SK-N-SH treated with all-trans-retinoic acid at 6 μM for 48 hours (cell line): ENCODE measurements around the gene PLCL2.

Experiments used
- ATAC-seq: fragments of 200-7000 bp; cut with Tn5 transposase; 3 replicates; pipeline ENCODE4 v1.9.1; 2020; ENCODE audit warnings: mild to moderate bottlenecking, moderate library complexity
- BACH2 ChIP-seq: fragments of 250-450 bp; sonication (Bioruptor Pico); IDR thresholded peaks from 2 replicates; pipeline ENCODE4 v1.9.0; 2021; ENCODE audit warnings: mild to moderate bottlenecking, borderline replicate concordance
- CREB5 ChIP-seq: fragments of 250-450 bp; sonication (Bioruptor Pico); IDR thresholded peaks from 2 replicates; pipeline ENCODE4 v1.5.1; 2020; ENCODE audit warnings: low read depth, mild to moderate bottlenecking, moderate library complexity
- CSDC2 ChIP-seq: fragments of 250-450 bp; sonication (Bioruptor Pico); IDR thresholded peaks from 2 replicates; pipeline ENCODE4 v1.5.0; 2020; ENCODE audit warnings: mild to moderate bottlenecking, moderate library complexity
- CSRNP3 ChIP-seq: fragments of 250-450 bp; sonication (Bioruptor Pico); IDR thresholded peaks from 2 replicates; pipeline ENCODE4 v1.5.1; 2021; ENCODE audit warnings: mild to moderate bottlenecking, moderate library complexity
- ESRRG ChIP-seq: fragments of 250-450 bp; sonication (Bioruptor Pico); IDR thresholded peaks from 2 replicates; pipeline ENCODE4 v1.6.1; 2021; ENCODE audit warnings: mild to moderate bottlenecking
- GLIS3 ChIP-seq: fragments of 250-450 bp; sonication (Bioruptor Pico); IDR thresholded peaks from 2 replicates; pipeline ENCODE4 v1.5.0; 2020; ENCODE audit warnings: mild to moderate bottlenecking, moderate library complexity
- ISL1 ChIP-seq: fragments of 250-450 bp; sonication (Bioruptor Pico); IDR thresholded peaks from 2 replicates; pipeline ENCODE4 v2.1.2; 2022; ENCODE audit warnings: mild to moderate bottlenecking, moderate library complexity
- OSR1 ChIP-seq: fragments of 250-450 bp; sonication (Bioruptor Pico); IDR thresholded peaks from 2 replicates; pipeline ENCODE4 v1.8.0; 2022; ENCODE audit warnings: moderate library complexity, mild to moderate bottlenecking, inconsistent platforms
- PATZ1 ChIP-seq: fragments of 250-450 bp; sonication (Bioruptor Pico); IDR thresholded peaks from 2 replicates; pipeline ENCODE4 v1.8.0; 2020; ENCODE audit warnings: mild to moderate bottlenecking, moderate library complexity, borderline replicate concordance
- POU6F1 ChIP-seq: fragments of 250-450 bp; sonication (Bioruptor Pico); IDR thresholded peaks from 2 replicates; pipeline ENCODE4 v1.8.0; 2021; ENCODE audit warnings: low read depth, mild to moderate bottlenecking, moderate library complexity, borderline replicate concordance
- PPARA ChIP-seq: fragments of 250-450 bp; sonication (Bioruptor Pico); IDR thresholded peaks from 2 replicates; pipeline ENCODE4 v1.5.0; 2020; ENCODE audit warnings: mild to moderate bottlenecking, borderline replicate concordance
- RARB ChIP-seq: fragments of 250-450 bp; sonication (Bioruptor Pico); IDR thresholded peaks from 2 replicates; pipeline ENCODE4 v1.8.0; 2021; ENCODE audit warnings: mild to moderate bottlenecking, moderate library complexity
- SNAI2 ChIP-seq: fragments of 250-450 bp; sonication (Bioruptor Pico); IDR thresholded peaks from 2 replicates; pipeline ENCODE4 v1.5.0; 2020; ENCODE audit warnings: mild to moderate bottlenecking, moderate library complexity
- TCF4 ChIP-seq: fragments of 250-450 bp; sonication (Bioruptor Pico); IDR thresholded peaks from 2 replicates; pipeline ENCODE4 v1.8.0; 2021; ENCODE audit warnings: mild to moderate bottlenecking, moderate library complexity, borderline replicate concordance
- TOX ChIP-seq: fragments of 250-450 bp; sonication (Bioruptor Pico); IDR thresholded peaks from 2 replicates; pipeline ENCODE4 v1.8.0; 2021; ENCODE audit warnings: mild to moderate bottlenecking, moderate library complexity, borderline replicate concordance
- TSHZ2 ChIP-seq: fragments of 250-450 bp; sonication (Bioruptor Pico); IDR thresholded peaks from 2 replicates; pipeline ENCODE4 v1.5.0; 2020; ENCODE audit warnings: mild to moderate bottlenecking, moderate library complexity
- ZFP3 ChIP-seq: fragments of 250-450 bp; sonication (Bioruptor Pico); IDR thresholded peaks from 2 replicates; pipeline ENCODE4 v1.5.0; 2020; ENCODE audit warnings: mild to moderate bottlenecking, moderate library complexity
- ZFP30 ChIP-seq: fragments of 450-650 bp; formaldehyde crosslinking; IDR thresholded peaks from 2 replicates; pipeline ENCODE4 v1.5.0; 2022; ENCODE audit warnings: mild to moderate bottlenecking, moderate library complexity
- ZNF565 ChIP-seq: fragments of 450-650 bp; formaldehyde crosslinking; conservative IDR thresholded peaks from 2 replicates; pipeline ENCODE4 v1.5.0; 2020; ENCODE audit warnings: low read depth, mild to moderate bottlenecking, moderate library complexity
- ZNF70 ChIP-seq: fragments of 450-650 bp; formaldehyde crosslinking; IDR thresholded peaks from 2 replicates; pipeline ENCODE4 v1.5.0; 2020; ENCODE audit warnings: mild to moderate bottlenecking, moderate library complexity
- ZNF8 ChIP-seq: fragments of 450-650 bp; formaldehyde crosslinking; IDR thresholded peaks from 2 replicates; pipeline ENCODE4 v1.5.0; 2020; ENCODE audit warnings: mild to moderate bottlenecking, moderate library complexity

The PLCL2 gene

GRCh38 chr3:16928386-16929132, 43.8 kb downstream of the PLCL2 start:
- TF ChIP-seq ZNF70 (CRISPR knock-in tag) (no peak), ISL1 (CRISPR knock-in tag) (no peak), ZNF565 (no peak), BACH2 (no peak), GLIS3 (CRISPR knock-in tag) (no peak), CREB5 (no peak), RARB (no peak), ZNF8 (CRISPR knock-in tag) (no peak), POU6F1 (no peak), SNAI2 (CRISPR knock-in tag) (no peak), ZFP30 (CRISPR knock-in tag) (no peak)
- TF ChIP-seq, all 23 proteins: peak for 0
- no peak for ATAC-seq

- ATAC-seq: no peak
- TF ChIP-seq CSRNP3 (CRISPR knock-in tag) (no peak), TOX (CRISPR knock-in tag) (no peak), PPARA (CRISPR knock-in tag) (no peak), POU6F1 (no peak), ZFP3 (CRISPR knock-in tag) (no peak), TCF4 (no peak), ESRRG (CRISPR knock-in tag) (no peak), ZNF565 (no peak), GLIS3 (CRISPR knock-in tag) (no peak), TSHZ2 (CRISPR knock-in tag) (no peak), CSDC2 (no peak), RARB (no peak), ZFP30 (CRISPR knock-in tag) (no peak), PATZ1 (CRISPR knock-in tag) (no peak), ZNF70 (CRISPR knock-in tag) (no peak)
- TF ChIP-seq, all 23 proteins: peak for 0
These were observed 44.6 kb downstream of the PLCL2 start for GRCh38 chr3:16929311-16929710.

GRCh38 chr3:16932877-16933276, 48.1 kb downstream of the PLCL2 start:
- no peak for TF ChIP-seq OSR1 (CRISPR knock-in tag)
- no peak for TF ChIP-seq ZNF565
- TF ChIP-seq SNAI2 (CRISPR knock-in tag): no peak
- no peak for TF ChIP-seq CSRNP3 (CRISPR knock-in tag)
- no peak for TF ChIP-seq CREB5
- TF ChIP-seq ISL1 (CRISPR knock-in tag): no peak
- TF ChIP-seq RARB: no peak
- no peak for TF ChIP-seq POU6F1
- no peak for TF ChIP-seq ESRRG (CRISPR knock-in tag)
- no peak for ATAC-seq
